Adrenal gland (tissue), 5 donors: ENCODE results near the gene PLXNC1.

Source experiments
- POLR2A ChIP-seq, 2 donors: fragments of 450-650 bp; IDR thresholded peaks; one replicate each; pipeline ENCODE4 v1.6.1; 2017; ENCODE audit warnings: antibody characterized with exemption in 2 of 2, mild to moderate bottlenecking in 2 of 2, moderate library complexity in 1 of 2
- TF ChIP-seq, protein P1 (sequence below), 6 experiments: fragments of 450-650 bp in 4 of 6; fragments of 200-600 bp in 2 of 6; sonication (generic) in 1 of 6; IDR thresholded peaks; 1 replicate in 5 of 6; 2 replicates in 1 of 6; pipeline versions ENCODE4 v1.5.1 to v1.8.0; 2016 to 2021; ENCODE audit warnings: antibody characterized with exemption in 6 of 6, mild to moderate bottlenecking in 2 of 6, moderate library complexity in 1 of 6
- donor health status: DM: no; HTN: no; CAD: no.

- TF ChIP-seq, protein P1, sequence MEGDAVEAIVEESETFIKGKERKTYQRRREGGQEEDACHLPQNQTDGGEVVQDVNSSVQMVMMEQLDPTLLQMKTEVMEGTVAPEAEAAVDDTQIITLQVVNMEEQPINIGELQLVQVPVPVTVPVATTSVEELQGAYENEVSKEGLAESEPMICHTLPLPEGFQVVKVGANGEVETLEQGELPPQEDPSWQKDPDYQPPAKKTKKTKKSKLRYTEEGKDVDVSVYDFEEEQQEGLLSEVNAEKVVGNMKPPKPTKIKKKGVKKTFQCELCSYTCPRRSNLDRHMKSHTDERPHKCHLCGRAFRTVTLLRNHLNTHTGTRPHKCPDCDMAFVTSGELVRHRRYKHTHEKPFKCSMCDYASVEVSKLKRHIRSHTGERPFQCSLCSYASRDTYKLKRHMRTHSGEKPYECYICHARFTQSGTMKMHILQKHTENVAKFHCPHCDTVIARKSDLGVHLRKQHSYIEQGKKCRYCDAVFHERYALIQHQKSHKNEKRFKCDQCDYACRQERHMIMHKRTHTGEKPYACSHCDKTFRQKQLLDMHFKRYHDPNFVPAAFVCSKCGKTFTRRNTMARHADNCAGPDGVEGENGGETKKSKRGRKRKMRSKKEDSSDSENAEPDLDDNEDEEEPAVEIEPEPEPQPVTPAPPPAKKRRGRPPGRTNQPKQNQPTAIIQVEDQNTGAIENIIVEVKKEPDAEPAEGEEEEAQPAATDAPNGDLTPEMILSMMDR (IDR thresholded peaks at IDR 0.05) = no peak
- TF ChIP-seq POLR2A (IDR thresholded peaks at IDR 0.05) = no peak
These were observed 17.4 kb downstream of the PLXNC1 start for GRCh38 chr12:94165670-94166364.
